GM12878 (cell line): ENCODE measurements around the gene FIG4.

Experiments used
- CTCF ChIP-seq, 3 experiments: IDR thresholded peaks in 2 of 3; conservative IDR thresholded peaks in 1 of 3; 2 replicates each; pipeline ENCODE4 v1.5.1; 2011; ENCODE audit warnings: low read depth in 3 of 3, low read length in 3 of 3, mild to moderate bottlenecking in 3 of 3, control low read depth in 2 of 3, moderate library complexity in 2 of 3, inconsistent platforms in 1 of 3, mixed read lengths in 1 of 3; ENCODE audit not compliant: control insufficient read depth in 2 of 3, insufficient read depth in 1 of 3; ENCODE audit errors: extremely low read depth in 1 of 3
- TCF7 ChIP-seq: IDR thresholded peaks from 2 replicates; pipeline ENCODE4 v1.6.1; 2014; ENCODE audit warnings: antibody characterized with exemption, borderline replicate concordance
- ZZZ3 ChIP-seq: IDR thresholded peaks from 2 replicates; pipeline ENCODE4 v1.6.1; 2011; ENCODE audit warnings: low read depth; ENCODE audit not compliant: control insufficient read depth, insufficient read length

DNA sequence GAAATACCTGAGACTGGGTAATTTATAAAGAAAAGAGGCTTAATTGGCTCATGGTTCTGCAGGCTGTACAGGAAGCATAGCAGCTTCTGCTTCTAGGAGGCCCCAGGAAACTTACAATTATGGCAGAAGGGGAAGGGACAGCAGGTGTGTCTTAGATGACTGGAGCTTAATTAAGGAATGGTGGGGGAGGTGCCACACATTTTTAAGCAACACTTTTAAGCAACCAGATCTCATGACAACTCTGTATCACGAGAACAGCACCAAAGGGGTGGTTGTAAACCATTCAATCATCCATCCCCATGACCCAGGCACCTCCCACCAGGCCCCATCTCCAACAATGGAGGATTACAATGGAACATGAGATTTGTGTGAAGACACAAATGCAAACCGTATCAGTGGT is 26.9 kb downstream of the FIG4 start:
- TF ChIP-seq CTCF (IDR thresholded peaks at IDR 0.05 in 2 of 3, conservative IDR thresholded peaks at IDR 0.05 in 1 of 3; ENCODE audit: control insufficient read depth in 2 of 3, extremely low read depth in 1 of 3, insufficient read depth in 1 of 3, low read depth in 3 of 3, low read length in 3 of 3) (no peak), ZZZ3 (no peak), TCF7 (no peak)
